ENCODE measurements around the gene C1QTNF12.

The C1QTNF12 gene

GRCh38 chr1:1213345-1214265, 32.9 kb downstream of the C1QTNF12 start, which contains the start of gene TNFRSF4:
TSS of gene TNFRSF4 (minus strand) at chr1:1214153. CDS start at chr1:1214127, 26 bp downstream.
- peak; percentile 52 for DNase-seq (ENCODE audit: low spot score)

DNA sequence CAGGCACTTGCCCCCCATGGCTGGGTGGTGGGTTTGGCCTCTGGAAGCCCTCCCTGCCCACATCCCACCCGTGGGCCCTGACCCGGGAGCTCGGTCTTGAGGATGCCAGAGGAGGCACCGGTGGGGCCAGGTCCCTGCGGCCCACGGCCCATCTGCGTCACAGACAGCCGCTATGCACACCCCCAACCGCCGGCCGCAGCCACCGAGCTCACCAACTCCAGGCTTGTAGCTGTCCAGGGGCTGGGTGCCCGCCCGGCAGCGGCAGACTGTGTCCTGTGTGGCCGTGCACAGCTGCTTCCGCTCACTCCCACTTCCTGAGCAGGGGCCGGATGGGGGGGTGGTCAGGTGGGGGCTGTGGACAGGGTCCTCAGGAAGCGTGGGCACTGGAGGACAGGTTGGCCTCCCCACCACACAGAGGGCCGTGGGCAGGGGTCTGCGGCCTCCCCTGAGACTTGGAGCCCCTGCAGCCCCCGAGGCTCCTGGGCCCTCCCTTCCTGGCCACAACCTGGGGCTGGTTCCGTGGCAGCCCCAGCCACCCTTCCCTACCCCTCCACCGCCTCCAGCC, 33.7 kb downstream of the C1QTNF12 start:
- DNase-seq (ENCODE audit: low spot score): peak; percentile 52

GRCh38 chr1:1211541-1212441, 34.7 kb downstream of the C1QTNF12 start:
- no peak for DNase-seq (ENCODE audit: low spot score)

GRCh38 chr1:1210726-1211540, 35.6 kb downstream of the C1QTNF12 start:
- DNase-seq (ENCODE audit: low spot score): no peak

- DNase-seq (ENCODE audit: low spot score): no peak
Measured at GRCh38 chr1:1208713-1209433, 37.6 kb downstream of the C1QTNF12 start.

- no peak for DNase-seq (ENCODE audit: low spot score)
Measured at GRCh38 chr1:1207571-1207892, 39.0 kb downstream of the C1QTNF12 start.

DNA sequence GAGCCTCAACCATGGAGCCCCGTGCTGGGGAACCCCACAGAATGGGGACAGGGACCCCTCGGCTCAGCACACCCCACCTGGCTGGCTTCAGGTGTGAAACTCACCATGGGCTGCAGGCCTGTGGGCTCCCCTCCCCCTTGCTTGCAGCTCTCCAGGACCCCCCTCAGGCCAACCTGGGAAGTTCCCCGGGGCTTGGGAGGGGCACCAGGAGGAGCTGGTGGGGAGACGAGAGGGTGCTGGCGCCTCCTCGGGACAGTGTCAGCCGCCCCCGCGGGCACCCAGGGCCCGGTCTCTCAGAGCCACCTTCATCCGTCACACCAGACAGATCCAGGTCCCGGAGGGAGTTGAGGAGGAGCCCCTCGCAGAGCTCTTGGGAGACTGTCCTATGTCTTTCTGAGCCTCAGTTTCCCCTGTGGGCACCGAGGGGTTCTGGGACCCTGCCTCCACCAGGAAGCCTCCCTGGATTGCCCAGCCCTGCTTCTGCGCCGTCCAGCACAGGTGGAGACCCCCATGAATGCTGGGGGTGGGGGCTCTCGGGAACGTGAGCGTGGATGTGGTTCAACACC, 39.5 kb downstream of the C1QTNF12 start:
- DNase-seq (ENCODE audit: low spot score): no peak

GRCh38 chr1:1206376-1206965, 40.1 kb downstream of the C1QTNF12 start, which contains the start of gene TNFRSF18:
TSS of gene TNFRSF18 (minus strand) at chr1:1206592. CDS start at chr1:1206571, 21 bp downstream.
- peak; percentile 62 for DNase-seq (ENCODE audit: low spot score)

- no peak for DNase-seq (ENCODE audit: low spot score)
Measured at GRCh38 chr1:1205769-1206375, 40.6 kb downstream of the C1QTNF12 start.

DNA sequence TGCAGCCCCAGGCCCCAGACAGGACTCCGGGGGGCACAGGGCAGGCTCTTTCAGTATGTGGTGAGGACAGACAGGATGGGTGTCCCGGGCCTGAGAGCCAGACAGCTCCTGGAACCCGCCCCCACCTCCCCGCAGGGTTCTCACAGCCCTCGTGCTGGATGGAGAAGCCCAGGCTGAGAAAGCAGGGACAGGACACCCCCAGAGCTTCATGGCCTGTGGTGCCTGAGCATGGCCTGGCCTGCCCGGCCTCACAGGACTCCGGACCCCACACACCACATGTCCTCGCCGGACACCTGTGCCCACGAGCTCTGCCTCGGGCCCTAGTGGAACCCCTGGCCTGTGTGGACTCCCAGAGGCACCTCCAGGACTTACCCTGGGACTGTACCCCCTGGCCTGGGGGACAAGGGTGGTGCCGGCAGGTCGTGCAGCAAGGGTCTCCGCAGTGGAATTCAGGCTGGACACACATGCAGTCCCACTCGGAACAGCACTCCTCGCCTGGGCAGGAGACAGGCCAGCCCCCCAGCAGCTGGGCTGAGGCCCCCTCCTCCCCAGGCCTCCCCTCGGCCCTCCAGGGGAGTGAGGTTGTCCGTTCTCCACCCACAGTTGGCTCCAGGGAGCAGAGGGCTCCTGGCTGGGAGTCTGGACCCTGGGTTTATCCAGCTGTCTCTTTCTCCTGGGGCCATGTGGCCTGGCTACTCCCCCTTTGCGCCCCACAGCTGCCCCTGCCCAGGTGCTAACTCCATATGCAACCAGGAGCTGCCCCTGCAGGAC, 41.3 kb downstream of the C1QTNF12 start:
- DNase-seq (ENCODE audit: low spot score): no peak

GRCh38 chr1:1204425-1204920, 42.0 kb downstream of the C1QTNF12 start:
- DNase-seq (ENCODE audit: low spot score): no peak

- no peak for DNase-seq (ENCODE audit: low spot score)
Measured at GRCh38 chr1:1203561-1204424, 42.7 kb downstream of the C1QTNF12 start.

DNA sequence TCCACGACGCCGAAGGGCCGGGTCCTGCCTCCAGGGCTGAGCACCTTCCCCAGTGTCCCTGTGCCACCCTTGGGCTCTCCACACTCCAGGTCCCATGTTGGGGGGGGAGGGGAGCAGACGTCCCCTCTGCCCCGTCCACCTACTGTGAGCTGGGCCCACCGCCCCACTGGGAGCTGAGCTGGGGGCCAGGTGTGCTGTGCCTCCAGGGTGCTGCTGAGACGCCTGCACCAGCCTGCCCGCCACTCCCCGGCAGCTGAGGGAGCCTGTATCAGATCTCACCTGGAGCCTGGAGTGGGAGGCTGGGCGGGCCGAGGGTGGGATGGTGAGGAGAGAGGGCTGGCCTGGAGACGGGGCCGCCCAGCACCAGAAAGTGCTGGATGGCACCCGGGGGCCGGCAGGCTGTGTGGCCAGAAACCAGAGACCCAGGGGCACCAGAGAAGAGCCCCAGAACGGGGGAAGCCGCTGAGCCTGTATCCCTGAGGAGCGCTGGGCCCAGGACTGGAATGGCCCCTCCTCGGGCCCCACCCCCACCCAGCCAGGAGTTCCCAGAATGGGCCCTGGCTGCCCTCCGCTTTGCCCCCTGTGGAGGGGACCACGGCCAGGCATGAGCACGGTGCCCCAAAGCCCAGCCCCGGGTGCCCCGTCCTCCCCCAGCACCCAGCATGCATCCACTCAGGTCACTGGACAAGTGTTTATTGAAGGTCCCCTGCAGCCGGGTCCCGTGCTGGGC, 43.5 kb downstream of the C1QTNF12 start:
- DNase-seq (ENCODE audit: low spot score): no peak

DNA sequence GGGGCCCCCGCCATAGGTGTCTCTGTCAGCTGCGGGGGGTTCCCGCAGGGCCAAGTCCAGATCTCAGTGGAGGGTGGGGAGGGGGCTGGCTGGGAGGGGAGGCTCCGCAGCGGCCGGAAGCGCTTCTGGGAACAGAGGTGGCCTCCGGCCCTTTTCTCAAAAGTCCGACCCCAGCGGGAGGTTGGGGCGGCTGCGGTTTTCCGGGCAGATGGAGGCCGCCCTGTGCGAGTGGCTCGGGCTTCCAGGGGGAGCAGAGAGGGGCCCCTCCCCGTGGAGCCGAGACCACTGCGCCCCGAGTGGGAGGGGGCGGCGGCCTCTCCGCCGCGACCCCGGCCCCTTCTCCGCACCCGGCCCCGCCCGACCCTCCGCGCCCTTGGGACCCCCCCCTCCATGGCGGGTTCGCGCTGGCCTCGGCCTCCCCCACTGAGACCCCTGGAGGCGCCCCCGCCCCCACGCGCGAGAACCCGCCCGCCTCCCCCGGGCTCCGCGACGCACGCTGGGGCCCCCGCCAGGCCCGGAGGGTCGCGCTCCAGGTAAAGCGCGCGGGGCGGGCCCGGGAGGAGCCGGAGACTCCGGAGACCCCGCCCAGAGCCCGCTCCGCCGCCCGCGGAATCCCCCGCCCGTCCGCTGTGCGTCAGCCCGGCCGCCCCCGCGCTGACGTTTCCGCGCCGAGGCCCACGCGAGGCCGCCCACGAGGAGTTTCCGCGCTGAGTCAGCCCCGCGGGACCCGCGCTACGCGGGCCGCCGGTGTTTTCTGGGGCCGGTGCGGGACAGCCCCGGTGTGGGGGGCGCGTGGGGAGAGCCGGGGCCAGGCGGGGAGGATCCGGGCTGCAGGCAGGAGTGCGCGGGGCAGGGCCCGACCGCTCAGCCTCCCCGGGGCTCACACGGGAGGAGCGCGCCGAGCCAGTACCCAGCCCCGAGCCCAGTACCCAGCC, 45.4 kb downstream of the C1QTNF12 start:
- DNase-seq (ENCODE audit: low spot score): peak; percentile 53

GRCh38 chr1:1199961-1200875, 46.3 kb downstream of the C1QTNF12 start:
- no peak for DNase-seq (ENCODE audit: low spot score)
